Stomach (tissue), 9 donors: ENCODE results near the gene ERI3. TPM values are rescaled to one million over a fixed set of nuclear protein-coding genes. Genes with fewer than 3 reads are reported as not detected.

ENCODE experiments used
- DNase-seq, 2 donors: peaks; one replicate each; pipeline versions ENCODE4 v3.0.0 to v3.0.0-alpha.2; 2013 to 2019
- H3K27ac ChIP-seq, 5 donors: fragments of 200-600 bp in 4 of 5; sonication (generic) in 4 of 5; one replicate each; pipeline ENCODE4 v1.5.1; 2013 to 2019; ENCODE audit warnings: mild to moderate bottlenecking in 1 of 5, moderate library complexity in 1 of 5
- H3K27me3 ChIP-seq, 3 donors: fragments of 200-600 bp; sonication (generic); one replicate each; pipeline ENCODE4 v1.5.1; 2017 to 2019; ENCODE audit warnings: mixed run types in 1 of 3
- H3K36me3 ChIP-seq, 4 donors: fragments of 200-600 bp; sonication (generic); 1 replicate in 3 of 4; 2 replicates in 1 of 4; pipeline ENCODE4 v1.5.1; 2016 to 2019
- H3K4me1 ChIP-seq, 4 donors: fragments of 200-600 bp; sonication (generic); one replicate each; pipeline ENCODE4 v1.5.1; 2016 to 2019
- H3K4me3 ChIP-seq, 4 donors: fragments of 200-600 bp; sonication (generic) in 3 of 4; one replicate each; pipeline ENCODE4 v1.5.1; 2016 to 2019; ENCODE audit warnings: mild to moderate bottlenecking in 1 of 4
- H3K9me3 ChIP-seq, 4 donors: fragments of 200-600 bp; sonication (generic); one replicate each; pipeline ENCODE4 v1.5.1; 2016 to 2019
- CTCF ChIP-seq, 7 experiments: fragments of 450-650 bp in 4 of 7; fragments of 200-600 bp in 3 of 7; sonication (generic) in 3 of 7; IDR thresholded peaks; one replicate each; pipeline ENCODE4 v1.5.1; 2016 to 2019; ENCODE audit warnings: antibody characterized with exemption in 7 of 7, control low read depth in 2 of 7, mild to moderate bottlenecking in 1 of 7
- EP300 ChIP-seq: sonication (generic); formaldehyde crosslinking; IDR thresholded peaks from one replicate; pipeline ENCODE4 v1.6.1; 2017; ENCODE audit warnings: antibody characterized with exemption
- POLR2A ChIP-seq, 4 donors: fragments of 450-650 bp; IDR thresholded peaks; one replicate each; pipeline ENCODE4 v1.6.1; 2016; ENCODE audit warnings: antibody characterized with exemption in 4 of 4, control low read depth in 2 of 4, mild to moderate bottlenecking in 1 of 4, moderate library complexity in 1 of 4
- POLR2AphosphoS5 ChIP-seq, 3 donors: sonication (generic); formaldehyde crosslinking; IDR thresholded peaks; one replicate each; pipeline ENCODE4 v1.6.1; 2016; ENCODE audit warnings: antibody characterized with exemption in 3 of 3
- WGBS, 5 donors: extraction: QIAGEN DNeasy Blood & Tissue Kit in 3 of 5; methylation state at CpG; one replicate each; pipeline versions ENCODE4 v1.1.5 to v1.1.7; 2013 to 2018; 5-methylcytosine and 5-hydroxymethylcytosine counted together
- intact Hi-C: fragments of 100-400 bp; cut with DNase I; formaldehyde crosslinking; loops from one replicate; pipeline ENCODE4 v1.15.1; 2023; ENCODE audit warnings: low total_unique reads
- polyA plus RNA-seq, 3 donors: library from polyadenylated mRNA; stranded (reverse); fragments of 200-250 nt; gene quantifications; one replicate each; pipeline ENCODE4 v1.2.3, GENCODE V29; 2013
- total RNA-seq, 5 donors: library from RNA; depleted of rRNA; stranded (reverse); fragments of >200 nt; gene quantifications; one replicate each; pipeline versions ENCODE4 v1.1.0 to v1.2.3, GENCODE V29; 2014 to 2016
- donor health status: healthy with polysubstance abuse.
- donor health status: Bipolar disorder and iron deficiency.
- donor health status: healthy.

The ERI3 gene
- total and polyA plus RNA-seq, 8 donors = 18.7 to 110 (median 30.1) TPM

- no peak overlapping the region for H3K27ac ChIP-seq
- no peak overlapping the region for H3K4me3 ChIP-seq
- no peaks in the 10 kb centered on the region for H3K27me3 ChIP-seq
- TF ChIP-seq POLR2AphosphoS5 (IDR thresholded peaks at IDR 0.05) = no peak
- TF ChIP-seq POLR2A (IDR thresholded peaks at IDR 0.05) = no peak
- no peak for TF ChIP-seq CTCF (IDR thresholded peaks at IDR 0.05)
- TF ChIP-seq EP300 = no peak
- H3K4me1 ChIP-seq = peaks cover 7 to 17% (median 10%) of the 10 kb centered on the region in 4 donors
- no peak for DNase-seq
- H3K9me3 ChIP-seq = no peaks in the 10 kb centered on the region
- WGBS, 5 donors = 92 to 95% (median 94%) methylated on average over 10 of the region's 10 CpGs
- intact Hi-C loops = no loop called here
- H3K36me3 ChIP-seq = peaks cover 5 to 76% (median 71%) of the 10 kb centered on the region in 4 donors
Observed at GRCh38 chr1:44292651-44293050, 62.4 kb downstream of the ERI3 start.

- no peak for TF ChIP-seq CTCF (IDR thresholded peaks at IDR 0.05)
- TF ChIP-seq POLR2A (IDR thresholded peaks at IDR 0.05) = no peak
- no peak for TF ChIP-seq POLR2AphosphoS5 (IDR thresholded peaks at IDR 0.05)
- no peak for TF ChIP-seq EP300
- no peak for DNase-seq
- no peak overlapping the region for H3K4me3 ChIP-seq
- H3K4me1 ChIP-seq = peaks cover 7 to 17% (median 10%) of the 10 kb centered on the region in 4 donors
- WGBS, 5 donors = 71 to 81% (median 74%) methylated on average over 11 of the region's 11 CpGs
- H3K36me3 ChIP-seq = peaks cover 0 to 75% (median 68%) of the 10 kb centered on the region in 4 donors
- intact Hi-C loops = no loop called here
- H3K27ac ChIP-seq = no peak overlapping the region
- no peaks in the 10 kb centered on the region for H3K9me3 ChIP-seq
- no peaks in the 10 kb centered on the region for H3K27me3 ChIP-seq
Observed at GRCh38 chr1:44290250-44291094, 64.6 kb downstream of the ERI3 start.

GRCh38 chr1:44289530-44289929, 65.5 kb downstream of the ERI3 start:
- Histone ChIP-seq H3K4me1 (peaks cover 7 to 15% (median 10%) of the 10 kb centered on the region in 4 donors), H3K9me3 (no peaks in the 10 kb centered on the region), H3K4me3 (no peak overlapping the region), H3K36me3 (peaks cover 7 to 77% (median 69%) of the 10 kb centered on the region in 4 donors), H3K27ac (no peak overlapping the region), H3K27me3 (no peaks in the 10 kb centered on the region)
- TF ChIP-seq POLR2AphosphoS5 (IDR thresholded peaks at IDR 0.05) (no peak), CTCF (IDR thresholded peaks at IDR 0.05) (no peak), POLR2A (IDR thresholded peaks at IDR 0.05) (no peak), EP300 (no peak)
- intact Hi-C loops = no loop called here
- 60 to 78% (median 68%) methylated on average over 7 of the region's 7 CpGs for WGBS, 5 donors
- peak in 1 of 2 donors; percentile 68 for DNase-seq

GRCh38 chr1:44288883-44289282, 66.2 kb downstream of the ERI3 start:
- Histone ChIP-seq H3K4me3 (no peak overlapping the region), H3K36me3 (peaks cover 10 to 83% (median 73%) of the 10 kb centered on the region in 4 donors), H3K27me3 (no peaks in the 10 kb centered on the region), H3K4me1 (peaks cover under 1 to 8% (median 4%) of the 10 kb centered on the region in 4 donors), H3K9me3 (no peaks in the 10 kb centered on the region), H3K27ac (no peak overlapping the region)
- intact Hi-C loops = no loop called here
- no peak for TF ChIP-seq CTCF (IDR thresholded peaks at IDR 0.05)
- WGBS, 5 donors = 91 to 98% (median 95%) methylated on average over 4 of the region's 4 CpGs
- no peak for DNase-seq
